T-helper 2 cell treated with Interferon-gamma antibody and Interleukin-4, amounts not matched to agents 100 ng/mL and 5 ng/mL, for 36 hours (primary cell): ENCODE data around the gene MPC1. TPM values are rescaled to one million over a fixed set of nuclear protein-coding genes. Genes with fewer than 3 reads are reported as not detected.
"Not testable (repeated sequence)": the region's sequence is repeated elsewhere in the genome, so short reads cannot be mapped to it uniquely, and the experiment has no call there.

Experiments
- intact Hi-C: fragments of 100-400 bp; cut with micrococcal nuclease; formaldehyde crosslinking; loops from one replicate; pipeline ENCODE4 v1.15.1; 2023
- total RNA-seq: library from RNA; stranded (reverse); gene quantifications from 2 replicates; pipeline ENCODE4 v1.2.3, GENCODE V29; 2022

Gene MPC1
- total RNA-seq, 1 donor from 2014 or later = 32.7 TPM

- intact Hi-C loops = no loop called here
Measured at GRCh38 chr6:166408936-166409755, 26.4 kb upstream of the MPC1 start.

GRCh38 chr6:166406197-166406596 is 23.5 kb upstream of the MPC1 start:
- intact Hi-C loops = no loop called here

- intact Hi-C loops = no loop called here
Measured at GRCh38 chr6:166405386-166405785, 22.6 kb upstream of the MPC1 start.

GRCh38 chr6:166402582-166403277 is 20.0 kb upstream of the MPC1 start:
- intact Hi-C loops = no loop called here

GRCh38 chr6:166400649-166401250 is 18.0 kb upstream of the MPC1 start:
- intact Hi-C loops = loop anchor here (1.0 kb wide), 2 partner anchors 87 to 125 kb away; no protein-coding TSS in a partner anchor

GRCh38 chr6:166400181-166400580 is 17.4 kb upstream of the MPC1 start:
- intact Hi-C loops = loop anchor here (1.0 kb wide), 2 partner anchors 87 to 125 kb away; no protein-coding TSS in a partner anchor

- intact Hi-C loops = no loop called here
Measured at GRCh38 chr6:166398348-166398747, 15.6 kb upstream of the MPC1 start.

- intact Hi-C loops = no loop called here
Measured at GRCh38 chr6:166397849-166398248, 15.1 kb upstream of the MPC1 start.

GRCh38 chr6:166395778-166396177 is 13.0 kb upstream of the MPC1 start:
- intact Hi-C loops = no loop called here

- intact Hi-C loops = no loop called here
Measured at GRCh38 chr6:166395351-166395750, 12.6 kb upstream of the MPC1 start.

- intact Hi-C loops = no loop called here
Measured at GRCh38 chr6:166394036-166394892, 11.5 kb upstream of the MPC1 start.

GRCh38 chr6:166393535-166393823 is 10.7 kb upstream of the MPC1 start:
- intact Hi-C loops = no loop called here

- intact Hi-C loops = not testable (repeated sequence)
Measured at GRCh38 chr6:166392755-166393534, 10.2 kb upstream of the MPC1 start.

- intact Hi-C loops = loop anchor here (10.0 kb wide), 2 partner anchors 566 to 966 kb away; partner anchors contain the start of gene RNASET2
Measured at GRCh38 chr6:166389119-166389518, 6.4 kb upstream of the MPC1 start.

- intact Hi-C loops = loop anchor here (10.0 kb wide), 2 partner anchors 566 to 966 kb away; partner anchors contain the start of gene RNASET2
Measured at GRCh38 chr6:166388290-166389004, 5.7 kb upstream of the MPC1 start.

GRCh38 chr6:166387642-166388289 is 5.0 kb upstream of the MPC1 start:
- intact Hi-C loops = loop anchor here (10.0 kb wide), 2 partner anchors 567 to 967 kb away; partner anchors contain the start of gene RNASET2

GRCh38 chr6:166387098-166387497 is 4.4 kb upstream of the MPC1 start:
- intact Hi-C loops = loop anchor here (10.0 kb wide), 2 partner anchors 568 to 968 kb away; partner anchors contain the start of gene RNASET2

- intact Hi-C loops = loop anchor here (10.0 kb wide), 2 partner anchors 569 to 969 kb away; partner anchors contain the start of gene RNASET2
Measured at GRCh38 chr6:166386111-166386510, 3.4 kb upstream of the MPC1 start.
